Central memory CD8-positive, alpha-beta T cell (primary cell): ENCODE data around the gene CENPN.

ENCODE experiments used
- ATAC-seq: fragments of 150-1000 bp; cut with Tn5 transposase; replicated peaks from 2 replicates; pipeline ENCODE4 v1.10.0; 2022; ENCODE audit warnings: mild to moderate bottlenecking, moderate FRiP score, moderate number of reproducible peaks; ENCODE audit not compliant: poor library complexity, severe bottlenecking; ENCODE audit errors: extremely low read depth
- DNase-seq, 2 donors: peaks; one replicate each; pipeline ENCODE4 v3.0.0; 2021; ENCODE audit warnings: low spot score in 2 of 2
- H3K27ac Mint-ChIP-seq: one replicate; pipeline ENCODE4 v1.8.0; 2022; ENCODE audit warnings: low read depth, mild to moderate bottlenecking, moderate library complexity, mixed read lengths
- H3K27me3 Mint-ChIP-seq: one replicate; pipeline ENCODE4 v1.8.0; 2022; ENCODE audit warnings: mixed read lengths
- H3K36me3 Mint-ChIP-seq: one replicate; pipeline ENCODE4 v1.8.0; 2022; ENCODE audit warnings: mild to moderate bottlenecking, moderate library complexity, mixed read lengths; ENCODE audit not compliant: insufficient read depth
- H3K4me1 Mint-ChIP-seq: one replicate; pipeline ENCODE4 v1.8.0; 2022; ENCODE audit warnings: mixed read lengths
- H3K4me3 Mint-ChIP-seq: one replicate; pipeline ENCODE4 v1.8.0; 2022; ENCODE audit warnings: mild to moderate bottlenecking, moderate library complexity, mixed read lengths
- H3K9me3 Mint-ChIP-seq: one replicate; pipeline ENCODE4 v1.8.0; 2022; ENCODE audit warnings: mixed read lengths

Gene CENPN

GRCh38 chr16:81080233-81080632 is 73.2 kb downstream of the CENPN start:
- Mint-ChIP-seq H3K36me3 (peaks cover 7% of the 10 kb centered on the region), H3K4me3 (no peak overlapping the region), H3K27ac (no peak overlapping the region), H3K27me3 (no peaks in the 10 kb centered on the region), H3K4me1 (no peaks in the 10 kb centered on the region), H3K9me3 (no peaks in the 10 kb centered on the region)
- ATAC-seq (no peak), DNase-seq (no peak)

DNA sequence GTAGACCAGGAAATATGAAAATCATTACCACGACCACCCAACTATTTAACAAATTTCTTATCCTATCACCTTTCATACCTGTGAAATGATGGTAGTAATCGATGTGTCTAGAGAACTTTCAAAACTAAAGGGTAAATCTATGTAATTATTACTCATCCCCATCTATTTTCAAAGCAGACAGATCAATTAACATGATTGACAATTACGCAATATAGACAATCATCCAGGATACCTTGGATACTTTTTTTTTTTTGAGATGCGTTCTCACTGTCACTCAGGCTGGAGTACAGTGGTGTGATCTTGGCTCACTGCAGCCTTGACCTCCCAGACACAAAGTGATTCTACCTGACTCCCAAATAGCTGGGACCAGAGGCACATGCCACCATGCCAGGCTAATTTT is 74.0 kb downstream of the CENPN start:
- no peak for DNase-seq
- Mint-ChIP-seq H3K27ac (no peak overlapping the region), H3K4me3 (no peak overlapping the region), H3K4me1 (no peaks in the 10 kb centered on the region), H3K27me3 (no peaks in the 10 kb centered on the region), H3K9me3 (no peaks in the 10 kb centered on the region), H3K36me3 (peaks cover 7% of the 10 kb centered on the region)
- no peak for ATAC-seq
